ENCODE results near the gene DIP2B.

DNA sequence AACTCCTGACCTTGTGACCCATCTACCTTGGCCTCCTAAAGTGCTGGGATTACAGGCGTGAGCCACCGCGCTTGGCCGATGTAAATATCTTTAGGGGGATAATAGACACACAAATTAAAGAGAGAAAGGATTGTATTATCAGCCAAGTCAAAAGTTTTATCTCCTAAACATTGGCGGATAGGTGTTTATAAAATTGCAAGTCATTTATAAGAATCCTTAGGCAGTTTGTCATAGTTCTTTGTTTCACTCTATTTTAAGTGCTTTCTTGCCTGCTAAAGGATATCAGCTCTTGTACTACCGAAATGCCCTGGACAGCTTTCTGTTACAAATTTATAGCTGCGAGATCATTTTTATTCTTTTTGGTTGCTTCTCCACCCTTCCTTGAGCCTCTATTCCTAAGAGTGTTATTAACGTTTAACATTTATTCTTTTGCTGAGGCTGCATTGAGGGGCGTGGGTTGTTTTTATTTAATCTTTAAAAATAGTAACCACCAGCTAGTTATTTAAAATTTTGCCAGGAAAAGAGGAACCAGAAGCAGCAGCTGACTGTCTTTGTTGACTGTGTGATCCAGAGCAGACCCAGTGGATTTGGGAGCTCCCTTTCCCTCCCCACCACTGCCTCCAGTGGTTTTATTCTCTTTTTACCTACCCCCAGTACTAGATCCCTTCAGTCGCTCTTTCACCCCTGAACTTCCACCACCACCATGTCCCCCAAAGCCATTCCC lies 106.4 kb downstream of the DIP2B start:
- TF ChIP-seq, protein P1, sequence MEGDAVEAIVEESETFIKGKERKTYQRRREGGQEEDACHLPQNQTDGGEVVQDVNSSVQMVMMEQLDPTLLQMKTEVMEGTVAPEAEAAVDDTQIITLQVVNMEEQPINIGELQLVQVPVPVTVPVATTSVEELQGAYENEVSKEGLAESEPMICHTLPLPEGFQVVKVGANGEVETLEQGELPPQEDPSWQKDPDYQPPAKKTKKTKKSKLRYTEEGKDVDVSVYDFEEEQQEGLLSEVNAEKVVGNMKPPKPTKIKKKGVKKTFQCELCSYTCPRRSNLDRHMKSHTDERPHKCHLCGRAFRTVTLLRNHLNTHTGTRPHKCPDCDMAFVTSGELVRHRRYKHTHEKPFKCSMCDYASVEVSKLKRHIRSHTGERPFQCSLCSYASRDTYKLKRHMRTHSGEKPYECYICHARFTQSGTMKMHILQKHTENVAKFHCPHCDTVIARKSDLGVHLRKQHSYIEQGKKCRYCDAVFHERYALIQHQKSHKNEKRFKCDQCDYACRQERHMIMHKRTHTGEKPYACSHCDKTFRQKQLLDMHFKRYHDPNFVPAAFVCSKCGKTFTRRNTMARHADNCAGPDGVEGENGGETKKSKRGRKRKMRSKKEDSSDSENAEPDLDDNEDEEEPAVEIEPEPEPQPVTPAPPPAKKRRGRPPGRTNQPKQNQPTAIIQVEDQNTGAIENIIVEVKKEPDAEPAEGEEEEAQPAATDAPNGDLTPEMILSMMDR (IDR thresholded peaks at IDR 0.05): no peak
- no peak for TF ChIP-seq POLR2AphosphoS5 (IDR thresholded peaks at IDR 0.05)
